Stimulated activated naive CD4-positive, alpha-beta T cell (primary cell): ENCODE results near the gene FAU.

Source experiments
- DNase-seq, 6 experiments: peaks; one replicate each; lab custom pipeline; 2025; lab: John Stamatoyannopoulos, UW

The FAU gene

GRCh38 chr11:65135633-65136145 lies 13.8 kb upstream of the FAU start:
- peak in 1 of 6 experiments; percentile 50 for DNase-seq

- DNase-seq = peak; percentile 81 to 97 (median 88)
Measured at GRCh38 chr11:65134952-65135632, 13.2 kb upstream of the FAU start.

DNA sequence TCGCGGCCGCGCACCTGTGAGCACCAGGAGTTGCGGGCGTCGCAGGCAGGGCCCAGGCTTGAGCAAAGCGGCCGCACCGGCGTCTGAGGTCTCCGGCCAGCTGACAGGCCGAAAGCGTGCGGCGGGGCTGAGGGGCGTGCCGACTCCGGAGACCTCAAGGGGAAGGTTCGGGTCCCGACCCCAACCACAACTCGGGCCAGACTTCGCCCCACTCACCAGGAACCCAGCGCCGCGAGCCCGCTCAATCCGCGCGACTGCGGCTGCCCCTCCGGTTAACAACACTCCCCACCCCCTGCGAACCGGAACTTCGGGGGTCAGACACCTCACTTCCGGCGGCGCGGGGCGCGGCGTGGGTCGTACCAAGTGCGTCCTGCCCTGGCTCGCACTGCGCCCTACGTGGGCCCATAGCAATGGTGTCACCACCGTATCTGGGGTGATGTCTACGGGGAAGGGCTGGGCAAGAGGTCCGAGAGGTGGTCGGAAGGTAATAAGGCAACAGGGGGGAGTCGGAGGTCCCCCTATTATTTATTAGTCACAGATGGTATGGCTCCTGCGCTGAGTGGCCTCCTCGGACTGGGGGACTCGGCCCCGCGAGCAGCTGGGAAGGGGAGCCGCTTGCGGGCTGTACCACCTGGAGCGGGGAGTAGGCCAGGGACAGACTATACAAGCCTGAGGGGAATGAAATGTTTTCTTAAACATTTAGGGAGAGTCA lies 12.5 kb upstream of the FAU start, which contains the start of gene SYVN1:
Gene SYVN1, minus strand, starts transcription at position 280 of the 712 bp plus-strand sequence. CDS start 918 bp downstream, outside the sequence.
- DNase-seq = peak; percentile 83 to 97 (median 88)

DNA sequence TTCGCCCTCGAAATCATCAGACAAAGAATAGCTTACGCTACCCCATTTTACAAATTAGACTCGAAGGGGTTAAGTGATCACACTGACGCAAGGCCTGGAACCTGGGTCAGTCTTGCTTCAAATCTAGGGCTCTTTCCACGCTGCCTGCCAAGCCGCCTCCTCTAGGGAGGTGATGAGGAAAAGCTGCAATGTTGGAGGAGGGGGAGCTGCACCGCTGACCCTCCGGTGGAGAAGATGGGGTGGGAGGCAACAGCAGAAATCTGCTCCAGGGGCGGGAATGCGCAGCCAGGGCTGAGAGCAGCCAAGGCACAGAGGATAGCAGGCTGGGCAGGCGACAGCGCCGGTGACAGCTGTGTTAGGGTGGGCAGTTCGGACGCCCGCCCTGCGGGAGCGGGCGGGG lies 11.8 kb upstream of the FAU start:
- no peak for DNase-seq

DNA sequence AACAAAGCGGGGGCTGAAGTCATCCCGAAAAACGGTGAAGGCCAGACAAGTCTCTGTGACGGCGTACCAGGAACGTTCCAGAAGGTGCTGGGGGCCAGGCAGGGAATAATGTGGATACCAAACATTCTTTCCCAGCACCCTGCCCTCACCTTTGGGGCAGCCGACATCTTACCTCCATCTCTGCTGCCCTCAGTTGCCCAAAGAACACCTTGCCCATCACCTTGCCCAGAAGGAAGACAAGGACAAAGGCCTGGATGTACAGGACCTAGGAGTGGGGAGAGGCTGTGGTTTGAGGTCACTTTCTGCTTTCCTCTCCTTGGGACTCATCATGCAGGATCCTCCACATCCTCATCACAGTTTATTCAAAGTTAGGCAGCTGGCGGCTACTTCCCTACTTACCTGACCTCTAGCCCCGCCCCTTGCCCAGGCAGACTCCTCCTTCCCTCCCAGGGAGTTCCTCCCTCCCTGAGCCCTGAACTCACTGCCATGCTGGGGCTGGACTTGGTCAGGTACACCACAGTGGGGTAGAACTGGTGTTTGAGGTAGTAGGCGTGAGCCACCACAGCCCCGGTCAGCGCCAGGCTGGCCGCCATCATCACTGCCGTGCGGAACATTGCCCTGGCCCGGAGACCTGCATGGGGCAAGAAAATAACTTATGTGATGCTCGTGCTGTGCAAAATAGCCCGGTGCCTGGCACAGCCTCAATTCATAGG lies 11.2 kb upstream of the FAU start:
- DNase-seq = peak in 3 of 6 experiments; percentile 15 to 48 (median 25)

- DNase-seq = no peak
Measured at GRCh38 chr11:65132238-65132987, 10.5 kb upstream of the FAU start.

DNA sequence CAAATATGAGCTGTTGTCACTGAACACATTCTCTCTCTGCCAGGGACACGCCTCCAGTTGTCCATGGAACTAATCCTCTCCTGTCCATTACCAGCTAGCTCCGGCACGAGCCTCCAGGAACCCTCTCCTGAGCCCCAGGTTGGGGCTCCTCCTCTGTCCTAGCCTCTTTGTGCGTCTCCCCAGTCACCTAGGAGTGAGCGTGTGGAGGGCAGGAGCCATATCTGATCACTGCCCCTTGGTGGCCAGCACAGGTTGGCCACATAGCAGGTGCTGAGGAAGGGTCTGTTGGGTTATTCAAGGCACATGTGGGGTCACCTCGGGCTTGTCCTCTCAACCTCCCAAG lies 9.9 kb upstream of the FAU start:
- DNase-seq = no peak

DNA sequence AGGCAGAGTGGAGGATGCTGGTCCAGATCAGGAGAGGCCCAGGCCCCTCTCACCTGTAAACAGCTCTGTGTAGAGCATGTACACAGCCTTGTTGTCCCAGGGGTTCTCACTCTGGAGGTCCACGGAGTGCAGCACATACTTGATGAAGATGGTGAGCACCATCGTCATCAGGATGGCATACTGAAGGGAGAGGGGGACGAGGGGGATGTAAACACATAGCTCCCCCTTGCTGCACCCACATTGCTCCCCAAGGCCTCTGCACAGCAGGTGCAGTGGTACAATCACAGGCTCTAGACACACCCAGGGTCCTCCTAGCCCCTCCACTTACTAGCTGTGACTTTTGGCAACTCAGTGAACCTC lies 9.5 kb upstream of the FAU start:
- no peak for DNase-seq

- DNase-seq = no peak
Measured at GRCh38 chr11:65130631-65131416, 8.9 kb upstream of the FAU start.

DNA sequence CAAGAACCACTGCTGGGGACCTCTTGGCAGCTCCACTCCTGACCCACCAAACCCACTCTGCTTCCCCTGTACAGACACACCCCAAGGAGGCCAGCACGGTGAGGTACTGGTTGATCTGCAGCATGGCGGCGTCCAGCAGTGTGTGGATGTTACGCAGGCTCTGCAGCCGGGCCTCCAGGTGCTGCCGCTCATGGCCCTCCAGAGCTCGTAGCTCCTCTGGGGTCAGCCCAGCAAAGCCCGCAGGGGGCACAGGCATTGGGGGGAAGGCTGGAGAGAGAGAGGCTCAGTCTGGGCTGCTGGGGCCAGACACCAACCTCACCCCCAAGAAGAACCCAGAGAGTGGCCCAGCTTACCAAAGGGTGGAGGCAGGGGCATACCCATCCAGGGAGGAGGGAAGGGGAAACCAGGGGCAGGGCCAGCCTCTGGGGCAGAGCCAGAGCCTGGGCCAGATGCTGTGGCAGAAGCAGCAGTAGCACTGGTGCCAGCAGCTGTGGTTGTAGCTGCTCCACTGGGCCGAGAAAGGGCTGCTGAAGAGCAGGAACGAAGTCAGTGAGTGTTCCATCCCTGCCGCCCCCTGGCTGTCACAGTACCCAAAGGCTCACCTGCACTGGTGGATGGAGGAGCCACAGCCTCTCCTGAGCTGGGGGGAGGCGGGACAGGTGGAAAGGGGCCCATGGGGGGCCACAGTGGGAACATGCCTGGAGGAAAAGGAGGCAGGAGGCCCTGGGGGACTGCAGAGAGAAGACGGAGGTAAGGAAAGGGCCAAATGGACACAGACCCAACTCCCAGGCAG lies 7.9 kb upstream of the FAU start:
- no peak for DNase-seq

DNA sequence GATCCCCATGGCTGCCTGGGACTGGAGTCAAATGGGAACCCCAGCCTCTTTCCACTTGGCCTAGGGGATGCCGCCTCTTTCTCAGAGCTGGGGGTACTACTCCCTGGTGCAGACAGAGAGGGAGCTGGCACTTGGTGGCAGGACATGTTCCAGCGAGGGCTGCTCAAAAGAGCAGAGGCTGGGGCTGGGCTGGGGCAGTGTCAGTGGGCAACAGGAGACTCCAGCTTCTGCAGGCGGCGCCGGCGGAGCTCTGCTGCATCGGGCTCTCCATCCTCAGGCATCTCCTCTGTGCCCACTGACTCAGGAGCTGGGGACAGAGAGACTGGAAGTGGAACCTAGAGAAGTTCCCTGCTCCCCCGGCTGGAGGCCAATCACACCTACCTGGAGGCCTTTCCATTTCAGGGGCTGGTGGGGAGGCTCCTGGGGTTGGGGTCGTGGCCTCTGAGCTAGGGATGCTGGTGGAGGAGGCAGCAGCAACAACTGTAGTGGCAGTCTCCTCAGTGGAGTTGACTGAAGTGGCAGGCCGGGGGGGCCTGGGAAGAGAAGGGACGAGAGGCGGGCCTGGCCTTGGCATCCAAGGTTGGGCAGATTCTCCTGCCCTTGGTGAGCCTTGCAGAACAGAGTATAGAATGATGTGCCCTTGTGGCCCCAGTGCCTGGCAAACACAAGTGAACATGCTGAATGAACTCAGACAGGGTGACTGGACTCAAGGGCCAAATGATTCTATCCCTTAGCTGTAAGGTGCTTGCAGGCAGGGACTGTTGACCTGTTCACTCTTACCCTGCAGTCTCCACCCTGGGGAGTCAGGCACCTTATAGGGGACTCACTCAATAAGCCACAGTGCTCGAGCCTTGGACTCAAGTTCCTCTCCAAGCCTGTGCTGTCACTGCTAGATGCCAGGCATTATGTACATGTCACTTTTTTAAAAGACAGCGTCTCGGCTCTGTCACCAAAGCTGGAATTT lies 6.5 kb upstream of the FAU start:
- DNase-seq = no peak

GRCh38 chr11:65127473-65128181 lies 5.7 kb upstream of the FAU start:
- DNase-seq = no peak

DNA sequence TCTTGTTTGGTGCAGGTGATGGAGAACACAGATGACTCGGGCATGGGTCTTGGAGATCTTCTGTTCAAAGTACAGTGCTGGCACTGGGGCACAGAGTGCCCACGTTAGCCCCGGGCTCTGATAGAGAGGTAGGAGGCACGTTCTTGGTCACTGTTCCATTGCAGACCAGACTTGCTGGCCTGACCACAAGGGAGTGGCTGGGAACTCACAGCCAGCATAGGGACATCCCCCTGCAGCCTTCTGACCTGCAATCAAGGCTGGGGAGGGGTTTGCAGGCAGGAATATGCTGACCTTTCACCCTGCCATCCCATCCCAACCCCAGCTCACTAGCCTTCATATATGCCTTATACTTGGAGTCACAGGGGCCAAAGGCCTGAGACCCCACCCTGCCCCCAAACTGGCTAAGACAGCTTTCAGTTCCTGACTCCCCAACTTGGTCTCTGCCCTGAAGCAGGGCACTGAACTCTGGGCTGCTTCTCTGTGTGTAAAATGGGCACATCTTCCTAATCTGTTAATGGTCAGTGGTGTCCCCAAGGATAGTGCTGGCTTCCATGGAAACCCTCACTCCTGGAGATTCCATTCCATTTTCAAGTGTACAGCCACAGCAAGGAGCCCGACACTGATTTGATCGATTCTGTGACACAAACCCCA lies 4.8 kb upstream of the FAU start:
- no peak for DNase-seq

DNA sequence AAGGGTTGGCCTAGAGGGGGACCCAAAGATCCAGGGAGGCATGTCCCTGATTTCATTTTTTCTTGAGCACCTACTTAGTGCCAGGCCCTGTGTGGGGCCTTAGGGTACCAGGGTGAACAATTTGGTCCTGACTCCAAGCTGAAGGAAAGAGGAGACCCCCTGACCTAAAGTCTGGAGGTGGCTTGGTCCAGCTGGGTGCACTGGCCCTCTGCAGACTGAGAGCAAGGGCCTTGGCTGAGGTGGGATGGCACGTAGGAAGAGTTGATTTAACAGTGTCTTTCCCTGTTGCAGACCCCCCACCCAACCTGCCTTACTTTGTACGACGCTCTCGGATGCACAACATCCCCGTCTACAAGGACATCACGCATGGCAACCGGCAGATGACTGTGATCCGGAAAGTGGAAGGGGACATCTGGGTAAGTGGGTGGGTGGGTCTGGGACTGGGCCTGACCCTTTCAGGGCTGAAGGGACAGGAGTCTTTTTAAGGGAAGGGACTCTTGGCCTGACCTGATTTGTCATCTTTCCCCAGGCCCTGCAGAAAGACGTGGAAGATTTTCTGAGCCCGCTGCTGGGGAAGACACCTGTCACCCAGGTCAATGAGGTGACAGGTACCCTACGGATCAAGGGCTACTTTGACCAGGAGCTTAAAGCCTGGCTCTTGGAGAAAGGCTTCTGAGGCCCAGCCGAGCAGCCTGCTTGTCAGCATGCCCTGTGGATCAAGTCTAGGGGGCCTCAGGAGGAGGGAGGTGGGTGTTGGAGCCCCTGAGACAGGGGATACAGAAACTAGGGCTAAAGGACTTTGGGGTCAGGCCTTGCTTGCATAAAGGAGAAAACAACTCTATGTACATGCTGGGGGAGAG lies 3.5 kb upstream of the FAU start:
- DNase-seq = no peak

DNA sequence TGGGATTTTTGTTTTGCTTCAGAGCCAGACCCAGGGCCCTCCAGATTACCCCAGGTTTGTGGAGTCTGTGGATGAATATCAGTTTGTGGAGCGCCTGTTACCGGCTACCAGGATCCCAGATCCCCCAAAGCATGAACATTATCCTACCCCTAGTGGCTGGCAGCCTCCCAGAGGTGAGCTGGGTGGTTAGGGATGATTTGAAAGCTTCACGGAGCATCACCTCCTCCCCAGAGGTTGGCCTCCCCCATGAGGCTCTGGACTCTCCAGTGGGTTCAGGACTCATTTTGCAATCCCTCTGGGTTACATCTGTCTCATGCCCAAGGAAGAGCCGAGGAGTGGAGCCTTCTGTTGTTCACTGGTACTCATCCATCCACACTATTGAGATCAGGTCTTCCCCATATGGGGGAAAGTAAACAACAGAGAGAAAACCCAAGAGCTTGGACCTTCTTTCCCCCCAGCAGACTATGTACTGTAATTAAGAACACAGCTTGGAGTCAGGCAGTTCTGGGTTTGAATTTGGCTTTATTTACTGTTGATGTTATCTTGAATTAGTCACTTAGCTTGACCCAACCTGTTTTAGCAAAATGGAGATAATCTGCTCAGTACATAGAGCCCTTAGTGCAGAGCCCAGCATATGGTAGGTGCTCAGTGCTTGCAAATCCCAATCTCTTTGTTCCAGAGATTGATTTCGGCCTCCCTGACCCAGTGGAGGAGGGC lies 2.7 kb upstream of the FAU start:
- DNase-seq = no peak

DNA sequence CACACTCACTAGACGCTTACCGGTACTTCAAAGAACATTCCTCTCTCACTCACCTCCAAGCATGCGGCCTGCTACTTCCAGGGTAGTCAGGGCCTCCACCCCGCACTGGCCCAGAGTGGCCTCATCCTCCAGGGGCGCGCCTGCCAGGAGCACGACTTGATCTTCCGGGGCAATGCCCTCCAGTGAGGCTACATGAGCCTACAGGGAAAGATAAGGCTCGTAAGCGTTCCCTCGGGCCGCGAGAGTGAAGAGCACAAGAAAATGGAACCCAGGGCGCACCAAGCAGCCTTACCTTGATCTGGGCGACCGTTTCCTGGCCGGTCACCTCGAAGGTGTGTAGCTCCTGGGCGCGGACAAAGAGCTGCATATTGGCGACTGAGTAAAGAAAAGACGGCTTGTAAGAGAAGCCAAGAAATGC lies 478 bp downstream of the FAU start:
- peak in 2 of 6 experiments; percentile 12 to 30 for DNase-seq
